Epithelial cell of esophagus (primary cell): ENCODE results near the gene PRRX1.
A peak's percentile ranks its signal among the peaks of the same experiment; 100 is the strongest.

ENCODE experiments used
- DNase-seq: peaks from one replicate; pipeline ENCODE4 v3.0.0; 2010; ENCODE audit warnings: low read depth
- H3K4me3 ChIP-seq: 2 replicates; pipeline ENCODE4 v1.5.1; 2011; ENCODE audit warnings: mild to moderate bottlenecking, low read length, control low read depth
- CTCF ChIP-seq: IDR thresholded peaks from 2 replicates; pipeline ENCODE4 v1.5.1; 2011; ENCODE audit warnings: low read depth, mild to moderate bottlenecking, low read length, control low read depth, inconsistent platforms; ENCODE audit not compliant: insufficient read depth; ENCODE audit errors: missing control alignments

The PRRX1 gene

GRCh38 chr1:170691258-170691657 is 27.3 kb downstream of the PRRX1 start:
- no peak overlapping the region for H3K4me3 ChIP-seq
- no peak for TF ChIP-seq CTCF
- DNase-seq, result no peak

GRCh38 chr1:170692866-170693575 is 29.1 kb downstream of the PRRX1 start:
- no peak overlapping the region for H3K4me3 ChIP-seq
- no peak for TF ChIP-seq CTCF
- peak; percentile 44 for DNase-seq

- TF ChIP-seq CTCF, result no peak
- DNase-seq, result no peak
- H3K4me3 ChIP-seq, result no peak overlapping the region
Observed at GRCh38 chr1:170694172-170694926, 30.4 kb downstream of the PRRX1 start.

- DNase-seq, result no peak
- no peak overlapping the region for H3K4me3 ChIP-seq
- TF ChIP-seq CTCF, result no peak
Observed at GRCh38 chr1:170695955-170696590, 32.1 kb downstream of the PRRX1 start.

GRCh38 chr1:170696591-170697290 is 32.8 kb downstream of the PRRX1 start:
- no peak for TF ChIP-seq CTCF
- DNase-seq, result peak; percentile 53
- no peak overlapping the region for H3K4me3 ChIP-seq

- DNase-seq, result no peak
- no peak for TF ChIP-seq CTCF
Observed at GRCh38 chr1:170697316-170697715, 33.4 kb downstream of the PRRX1 start.

More at GRCh38 chr1:170697316-170697715, 33.4 kb downstream of the PRRX1 start:
- H3K4me3 ChIP-seq, result no peak overlapping the region
